DMS79 treated with DMSO at 0.1 percent for 48 hours (cell line): ENCODE measurements around the gene RPP30.
"Not testable (repeated sequence)": the region's sequence is repeated elsewhere in the genome, so short reads cannot be mapped to it uniquely, and the experiment has no call there.

Experiments
- DNase-seq: peaks from one replicate; lab custom pipeline; 2025; lab: John Stamatoyannopoulos, UW

Gene RPP30

DNA sequence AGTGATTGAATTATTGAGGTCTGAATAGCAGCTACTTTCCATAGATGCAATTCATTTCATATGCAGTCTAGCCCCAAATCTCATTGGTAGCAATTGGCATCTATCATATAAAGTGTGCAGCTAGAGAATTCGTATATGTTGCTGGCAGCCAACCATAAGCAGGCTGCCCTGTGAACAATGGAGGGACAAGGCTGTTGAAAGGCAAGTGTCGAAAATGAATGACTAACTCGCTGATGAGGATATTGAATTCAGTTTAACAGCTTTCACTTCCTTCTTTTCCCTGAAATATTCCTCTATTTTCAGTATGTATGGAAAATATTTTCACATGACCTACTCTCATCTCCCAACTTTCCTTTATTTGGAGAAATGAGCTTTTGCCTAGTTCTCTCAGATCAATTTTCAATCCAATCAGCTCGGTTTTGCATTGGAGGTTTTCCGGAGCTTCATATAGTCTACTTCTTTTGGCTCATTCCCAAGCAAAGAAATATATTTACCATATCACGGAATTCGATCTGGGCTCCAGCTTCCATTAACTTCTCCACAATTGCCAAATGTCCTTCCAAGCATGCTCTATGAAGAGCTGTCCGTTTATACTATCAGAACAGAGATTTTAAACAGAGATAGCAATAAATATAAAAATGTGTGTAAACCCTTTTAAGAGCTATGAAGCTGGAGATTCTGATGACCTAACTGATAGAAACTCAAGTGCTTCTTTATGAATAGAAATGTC lies 45.6 kb downstream of the RPP30 start:
- no peak for DNase-seq

DNA sequence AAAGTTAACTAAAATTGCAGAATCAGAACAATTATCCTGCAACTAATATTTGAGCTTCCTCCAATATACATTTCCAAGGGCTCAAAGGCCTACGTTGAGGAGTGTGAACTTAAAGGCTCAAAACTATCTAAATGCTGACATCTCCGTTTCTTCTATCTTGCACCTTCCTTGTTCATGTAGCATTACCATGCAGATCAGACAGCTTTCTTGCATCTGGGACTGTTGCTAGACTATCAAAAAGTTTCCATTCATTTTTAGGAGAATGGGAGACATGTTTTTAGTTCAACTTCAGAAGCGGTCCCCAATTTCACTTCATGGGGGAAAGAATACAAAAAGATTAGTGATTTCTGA lies 46.2 kb downstream of the RPP30 start:
- no peak for DNase-seq

DNA sequence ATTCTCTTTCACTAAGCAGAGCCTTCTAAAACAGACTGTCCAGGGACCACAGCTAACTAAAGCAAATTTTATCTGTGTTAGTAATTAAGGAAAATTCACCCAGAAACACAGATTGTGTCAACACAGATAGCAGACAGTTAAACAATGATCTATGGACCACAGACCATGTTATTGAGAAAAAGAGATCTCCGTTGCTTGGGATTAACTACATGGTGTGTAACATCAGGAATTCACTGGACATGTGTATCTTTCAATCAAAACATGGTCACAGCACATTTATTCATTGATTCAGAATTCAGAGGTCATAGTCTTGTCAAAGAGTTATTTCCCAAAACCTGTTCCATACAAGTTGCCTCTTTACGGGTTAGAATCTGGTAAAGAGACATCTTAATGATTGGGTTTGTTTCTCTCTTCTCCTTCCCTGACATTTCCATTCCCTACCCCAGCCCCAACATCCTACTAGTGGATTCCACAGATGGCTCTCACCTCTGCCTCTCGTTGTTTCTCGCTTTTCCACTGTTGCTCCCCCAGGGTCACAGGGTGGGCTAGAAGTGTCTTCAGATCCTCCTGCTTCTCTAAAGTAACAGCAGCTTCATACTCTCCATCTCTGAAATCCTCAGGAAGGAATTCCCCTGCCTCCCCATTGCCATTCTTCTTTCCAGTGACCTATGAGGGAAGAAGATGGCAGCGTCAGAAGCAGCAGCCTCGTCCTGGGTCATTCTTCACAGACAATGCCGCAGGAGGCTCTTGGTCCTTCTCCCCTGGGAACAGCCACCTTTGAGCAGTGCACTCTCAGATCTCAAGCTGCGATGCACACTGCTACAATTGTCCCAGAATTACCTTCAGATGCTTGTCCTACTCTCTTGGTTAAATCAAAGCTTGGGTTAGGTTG lies 48.2 kb downstream of the RPP30 start:
- DNase-seq: no peak

DNA sequence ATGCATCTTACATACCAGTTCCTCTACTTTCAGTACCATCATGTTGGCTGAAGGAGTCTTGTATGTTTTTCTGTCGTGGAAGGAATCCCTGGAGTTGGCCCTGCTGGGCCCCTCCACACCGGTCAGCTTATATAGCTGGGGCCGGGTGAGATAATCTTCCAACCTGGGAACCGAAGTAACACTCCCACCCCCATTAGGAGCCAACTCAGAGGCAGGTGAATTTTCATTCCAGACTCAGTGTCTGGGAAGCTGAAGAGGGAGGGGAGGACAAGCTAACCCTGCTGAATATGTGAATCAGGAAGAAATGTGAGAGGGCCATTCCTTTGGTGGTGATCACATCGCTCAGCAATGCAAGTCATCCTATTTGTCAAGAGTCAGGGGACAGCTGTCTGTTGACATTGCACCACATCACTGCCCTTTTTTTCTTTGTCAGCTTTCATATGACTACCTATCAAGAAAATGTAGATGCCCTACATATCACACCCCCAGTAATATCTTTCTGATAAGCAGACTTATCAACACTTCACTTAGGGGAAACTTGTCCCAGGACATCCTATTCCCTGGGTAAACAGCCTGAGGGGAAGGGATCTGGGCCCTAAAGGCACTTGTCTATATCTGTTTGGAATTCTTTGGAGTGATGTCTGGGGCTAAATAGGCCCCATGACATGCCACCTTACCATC lies 49.4 kb downstream of the RPP30 start, which contains the start of gene ANKRD1:
ANKRD1 (minus strand) TSS at position 102 of the 681 bp plus-strand sequence; CDS start at position 42, 60 bp downstream.
- DNase-seq: no peak

DNA sequence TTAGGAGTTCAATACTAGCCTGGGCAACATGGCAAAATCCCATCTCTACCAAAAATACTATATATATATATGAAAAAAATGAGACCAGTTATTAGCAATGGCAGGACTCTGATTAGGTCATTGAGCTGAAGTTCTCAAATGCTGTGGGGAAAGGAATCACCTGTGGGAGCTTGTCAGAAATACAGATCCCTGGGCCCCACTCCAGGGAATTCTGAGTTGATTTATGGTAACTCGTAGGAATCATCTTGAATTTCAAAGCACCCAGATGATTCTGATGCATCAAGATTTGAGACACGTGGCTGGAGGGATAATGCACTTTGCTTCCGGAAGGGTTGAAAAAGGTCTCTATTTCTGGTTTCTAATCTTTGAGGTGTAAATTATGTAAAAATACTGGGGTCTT lies 50.1 kb downstream of the RPP30 start:
- no peak for DNase-seq

DNA sequence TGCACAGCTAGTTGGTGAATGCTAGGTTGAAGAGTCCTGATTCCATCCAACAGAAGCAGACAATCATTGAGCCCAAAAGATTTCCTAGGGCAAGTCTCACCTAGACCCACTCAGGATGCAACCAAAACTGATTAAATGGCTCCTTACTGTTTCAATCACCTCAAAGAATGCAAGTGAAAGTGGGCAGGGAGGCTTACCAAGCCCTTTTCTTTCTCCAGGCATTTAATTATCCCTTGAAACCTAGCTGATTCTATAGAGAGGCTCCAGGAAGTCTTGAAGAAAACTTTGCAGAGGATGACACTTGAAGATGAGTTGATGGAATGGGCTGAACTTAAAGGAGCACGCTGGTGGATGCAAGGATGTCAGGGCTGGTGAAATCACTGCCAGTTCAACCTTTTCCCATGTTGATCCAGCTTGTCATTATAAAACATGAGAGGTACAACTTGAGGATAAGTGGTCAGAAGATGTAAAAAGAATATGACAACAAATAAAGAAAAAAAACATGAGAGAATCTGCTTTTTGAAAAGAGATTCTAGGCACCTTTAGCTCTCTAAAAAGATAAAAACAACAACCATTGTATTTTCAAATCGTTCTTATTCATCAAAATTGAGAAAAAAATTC lies 51.4 kb downstream of the RPP30 start:
- no peak for DNase-seq

DNA sequence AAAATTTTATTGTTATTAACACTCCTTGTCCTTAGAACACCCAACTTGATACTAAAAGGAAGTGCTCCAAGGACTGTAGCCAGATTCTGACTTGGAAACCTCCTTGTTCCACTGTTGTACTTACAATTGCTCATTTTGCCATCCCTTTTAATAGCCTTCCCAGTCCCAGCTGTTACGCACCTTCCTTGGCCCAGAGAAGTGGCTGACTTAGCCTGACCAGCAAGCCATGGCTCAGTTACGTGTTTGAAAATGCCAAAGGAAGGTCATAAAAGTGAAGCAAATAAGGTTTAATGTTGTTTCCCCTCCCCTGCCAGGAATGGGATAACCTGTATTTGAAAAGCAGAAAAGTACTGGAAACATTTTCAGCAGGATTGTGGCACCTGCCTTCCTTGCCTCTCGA lies 52.8 kb downstream of the RPP30 start:
- DNase-seq: no peak

DNA sequence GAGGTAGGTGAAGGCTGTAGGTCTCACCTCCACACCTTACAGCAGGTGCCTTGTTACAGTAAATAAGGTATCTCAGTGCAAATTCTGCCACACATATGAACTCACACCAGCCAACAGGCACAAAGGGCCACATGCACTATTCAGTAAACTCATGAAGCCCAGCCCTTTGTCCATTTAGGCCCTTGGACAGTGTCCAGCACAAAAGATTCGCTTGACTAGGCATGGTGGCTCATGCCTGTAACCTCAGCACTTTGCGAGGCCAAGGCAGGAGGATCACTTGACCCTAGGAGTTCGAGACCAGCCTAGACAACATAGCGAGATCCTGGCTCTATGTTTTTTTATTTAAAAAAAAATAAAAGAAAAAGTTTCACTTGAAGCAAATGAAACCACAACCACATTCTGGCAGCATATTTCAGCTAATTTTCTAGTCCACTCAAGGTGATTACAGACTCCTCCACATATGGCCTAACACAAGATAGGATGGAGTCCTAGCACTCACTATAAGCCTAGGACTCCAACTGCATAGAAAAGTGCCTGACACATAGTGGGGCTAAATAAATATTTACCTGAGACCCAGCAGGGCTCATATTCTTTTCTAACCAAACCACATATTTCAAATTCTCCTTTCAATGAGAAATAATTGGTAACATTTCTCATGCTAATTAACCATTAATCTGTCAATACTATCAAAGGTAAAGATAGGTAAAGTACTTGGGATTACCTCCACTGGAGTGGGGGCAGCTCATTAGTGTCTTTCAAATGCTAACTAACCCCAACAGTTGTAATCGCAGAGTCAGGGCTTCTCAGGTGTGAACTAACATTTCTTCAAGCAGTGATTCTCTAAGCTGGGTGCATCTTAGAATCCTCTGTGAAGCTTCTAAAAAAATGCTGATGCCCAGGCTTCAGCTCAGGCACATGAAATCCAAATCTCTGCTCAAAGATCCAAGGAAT lies 53.6 kb downstream of the RPP30 start:
- DNase-seq: no peak

DNA sequence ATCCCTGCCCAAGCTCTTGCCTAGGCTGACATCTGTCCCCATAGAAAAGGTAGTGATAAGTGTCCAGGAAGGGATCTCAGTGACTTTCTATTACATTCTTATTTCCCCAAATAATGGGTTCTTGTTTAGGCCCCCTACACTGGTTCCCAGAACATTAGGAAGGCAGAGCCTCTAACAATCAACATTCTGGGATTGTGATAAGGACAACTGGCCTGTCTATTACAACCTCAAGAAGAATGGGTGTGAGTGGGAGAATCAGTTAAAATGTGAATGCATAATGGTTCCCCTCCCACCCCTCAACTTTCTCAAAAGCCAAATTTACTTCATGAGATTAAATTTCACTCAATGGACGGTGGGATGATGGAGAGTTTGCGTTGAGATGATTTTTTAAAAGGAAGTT lies 55.5 kb downstream of the RPP30 start:
- no peak for DNase-seq

DNA sequence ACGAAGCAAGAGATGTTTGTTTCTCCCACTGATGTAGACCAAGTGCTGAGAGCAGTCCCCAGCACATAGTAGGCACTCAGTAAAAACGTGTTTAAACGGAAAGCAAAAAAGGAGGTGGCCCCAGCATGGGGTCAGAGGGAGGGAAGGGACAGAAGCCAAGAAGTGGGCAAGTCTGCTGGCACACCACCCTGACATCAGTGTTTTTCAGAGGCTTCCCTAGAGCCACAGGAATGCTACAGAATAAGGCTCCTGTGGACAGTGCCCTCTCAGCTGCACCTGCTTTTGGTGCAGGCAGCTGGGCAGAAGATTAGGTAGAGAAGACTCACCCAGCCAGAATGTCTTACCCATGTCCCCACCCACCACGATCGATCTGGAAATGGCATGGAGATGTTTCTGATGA lies 57.4 kb downstream of the RPP30 start:
- no peak for DNase-seq

DNA sequence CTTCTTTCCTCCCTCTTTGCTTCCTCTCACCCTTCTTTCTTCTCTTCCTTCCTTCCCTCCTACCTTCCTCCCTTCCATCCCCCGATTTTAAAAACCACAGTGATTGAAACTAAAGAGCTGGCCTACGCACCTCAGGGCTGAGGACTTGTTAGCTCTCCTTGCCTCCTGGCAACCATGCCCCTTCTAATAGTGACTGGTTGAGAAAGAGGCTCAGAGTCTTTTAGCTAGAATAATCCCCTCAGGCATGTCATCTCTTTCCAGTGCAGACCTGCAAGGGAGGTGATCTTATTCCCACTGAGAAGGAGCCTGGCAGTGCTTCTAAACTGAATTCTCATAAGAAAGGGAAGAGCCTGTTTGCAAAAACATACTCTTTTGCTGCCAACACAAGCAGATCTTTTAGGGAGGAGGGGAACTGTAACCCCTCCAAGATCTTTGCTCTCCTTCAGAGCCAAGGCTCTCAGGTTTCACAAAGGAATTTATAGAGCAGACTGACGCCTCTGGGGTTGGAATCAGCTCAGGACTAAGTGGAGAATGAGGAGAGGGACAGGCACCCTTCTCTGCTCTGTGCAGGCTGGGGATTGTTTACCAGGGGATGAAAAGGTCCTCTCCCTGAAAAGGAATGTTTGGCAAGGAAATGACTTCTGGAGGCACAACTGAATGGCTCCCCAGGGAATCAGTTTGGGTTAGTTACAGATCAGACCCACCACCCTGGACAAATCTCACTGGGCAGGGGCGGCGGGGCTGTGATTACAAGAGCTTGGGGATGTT lies 58.5 kb downstream of the RPP30 start:
- peak; percentile 31 for DNase-seq

DNA sequence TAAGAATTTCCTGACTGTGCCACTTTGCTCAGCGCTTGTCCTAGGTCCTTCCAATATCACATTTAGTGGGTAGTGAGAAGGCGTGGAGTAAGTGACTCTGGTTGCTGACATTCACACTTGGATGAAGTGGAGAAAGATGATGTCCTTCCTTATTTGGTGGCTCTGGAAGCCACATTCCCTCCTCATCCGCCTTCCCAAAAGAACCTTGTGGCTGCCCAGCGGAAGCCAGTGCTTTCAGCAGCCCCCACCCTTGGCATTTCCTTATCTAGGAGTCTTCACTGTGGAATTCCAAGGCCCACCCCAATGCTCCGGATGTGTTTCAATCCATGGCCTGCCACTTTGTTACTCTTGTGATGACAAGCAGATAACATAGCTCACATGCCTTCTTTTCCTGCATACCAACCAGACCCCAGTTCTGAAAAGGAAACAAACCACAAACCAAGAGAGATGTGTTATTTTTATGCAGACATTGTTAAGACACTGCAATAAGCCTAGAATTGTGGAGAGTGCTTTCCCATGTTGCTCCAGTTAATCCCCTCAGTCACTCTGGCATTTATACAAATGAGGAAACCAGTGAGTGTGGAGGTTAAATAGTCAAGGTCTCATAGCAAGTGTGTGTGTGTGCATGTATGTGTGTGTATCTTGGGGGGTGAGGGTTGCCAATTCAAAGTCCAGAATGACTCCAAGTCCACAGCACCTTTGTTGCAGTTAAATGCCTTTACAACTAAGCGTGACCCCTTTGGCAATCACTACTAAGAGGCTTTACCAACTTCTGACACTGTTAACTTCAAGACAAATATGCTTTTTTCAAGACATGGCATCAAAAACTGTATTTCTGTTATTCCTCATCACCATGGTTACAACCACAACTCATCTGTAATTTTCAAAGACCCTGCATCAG lies 59.4 kb downstream of the RPP30 start:
- no peak for DNase-seq

DNA sequence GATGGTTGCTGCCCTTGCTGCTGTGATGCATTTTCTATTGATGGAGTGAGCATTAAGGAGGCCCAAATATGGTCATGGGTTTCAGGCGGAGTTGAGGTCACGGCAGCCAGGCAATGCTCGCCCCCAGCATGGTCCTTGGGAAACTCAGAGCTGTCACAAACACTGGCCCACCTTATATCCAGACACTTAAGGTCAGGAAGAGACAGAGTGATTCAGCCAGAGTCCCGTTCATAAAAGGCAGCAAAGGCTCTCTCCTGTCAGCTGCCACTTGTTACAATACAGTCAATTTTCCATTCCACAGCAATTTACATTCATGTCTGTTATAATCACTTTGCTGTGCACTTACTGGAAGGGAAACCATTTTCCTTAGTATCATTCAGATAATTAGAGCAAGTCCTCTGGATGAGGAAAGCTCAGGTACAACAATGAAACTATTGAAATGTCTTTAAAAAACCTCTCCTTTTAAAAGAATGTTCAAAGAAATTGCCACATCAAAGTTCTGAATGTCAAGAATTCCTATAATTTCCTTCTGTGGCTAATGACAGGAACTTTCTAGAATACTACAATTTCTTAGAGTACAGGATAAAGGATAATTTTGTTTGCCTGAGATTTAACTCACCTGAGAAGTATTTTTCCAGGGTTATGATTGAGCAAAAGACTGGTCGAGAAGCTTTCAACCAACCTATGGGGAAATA lies 64.0 kb downstream of the RPP30 start:
- no peak for DNase-seq

DNA sequence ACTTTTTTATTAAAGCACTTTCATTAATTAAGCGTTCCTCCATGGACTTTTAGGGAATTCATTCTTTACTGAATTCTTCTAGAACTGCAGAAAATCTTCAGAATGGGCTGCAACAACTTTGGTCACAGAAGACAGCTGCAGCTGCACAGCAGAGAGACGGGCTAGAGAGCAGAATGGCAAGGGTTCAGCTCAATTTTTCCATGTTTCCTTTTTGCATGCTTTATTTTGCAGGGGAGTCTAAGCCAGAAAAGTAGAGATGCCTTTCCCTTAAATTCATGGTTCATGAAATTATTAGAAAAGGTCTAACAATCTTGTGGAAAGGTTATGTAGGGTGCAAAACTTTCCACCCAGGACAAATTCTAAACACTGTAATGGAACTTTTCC lies 64.5 kb downstream of the RPP30 start:
- DNase-seq: no peak

DNA sequence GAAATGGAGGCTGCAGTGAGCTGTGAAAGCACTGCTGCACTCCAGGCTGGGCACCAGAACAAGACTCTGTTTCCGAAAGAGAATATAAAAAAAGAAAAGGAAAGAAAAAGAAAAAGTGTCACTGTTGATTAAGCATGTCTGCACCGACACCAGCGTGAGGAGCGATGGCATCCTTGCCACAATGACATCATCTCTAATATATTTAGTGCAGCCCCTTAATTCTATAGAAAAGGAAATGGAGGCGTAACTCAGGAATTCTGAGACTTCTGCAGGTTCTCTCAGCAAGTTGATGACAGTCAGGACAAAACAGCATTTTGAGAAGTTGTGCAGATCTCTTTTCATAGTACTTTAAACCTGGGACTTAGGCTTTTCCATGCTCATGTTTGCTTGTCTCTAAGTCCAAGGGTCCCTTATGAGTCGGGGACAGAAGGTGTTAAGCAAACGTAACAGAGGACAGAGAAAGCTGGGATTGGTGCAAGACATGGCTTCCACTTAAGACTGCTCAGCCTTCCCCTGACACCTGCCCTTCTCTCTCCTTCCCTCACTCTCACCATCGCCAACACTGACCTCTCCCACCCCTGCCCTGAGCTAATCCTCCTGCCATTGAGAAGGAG lies 66.0 kb downstream of the RPP30 start:
- no peak for DNase-seq

DNA sequence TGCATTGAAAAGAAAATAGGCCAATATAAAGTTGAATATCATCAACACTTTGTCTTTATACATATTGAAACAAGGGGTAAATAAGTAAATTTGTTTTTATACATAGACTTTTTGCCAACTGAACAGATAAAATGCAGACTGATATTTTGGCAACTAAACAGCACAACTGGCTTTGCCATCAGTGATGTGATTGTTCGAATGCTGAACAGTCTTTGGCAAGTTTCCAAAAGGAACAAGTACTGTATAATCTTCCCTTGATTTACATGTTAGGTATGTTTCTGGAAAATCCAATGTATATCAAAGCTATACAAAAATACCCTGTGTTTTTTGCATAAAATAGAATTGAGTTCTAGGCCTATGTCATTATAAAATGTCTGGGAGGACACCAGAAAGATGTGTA lies 67.3 kb downstream of the RPP30 start:
- DNase-seq: no peak

DNA sequence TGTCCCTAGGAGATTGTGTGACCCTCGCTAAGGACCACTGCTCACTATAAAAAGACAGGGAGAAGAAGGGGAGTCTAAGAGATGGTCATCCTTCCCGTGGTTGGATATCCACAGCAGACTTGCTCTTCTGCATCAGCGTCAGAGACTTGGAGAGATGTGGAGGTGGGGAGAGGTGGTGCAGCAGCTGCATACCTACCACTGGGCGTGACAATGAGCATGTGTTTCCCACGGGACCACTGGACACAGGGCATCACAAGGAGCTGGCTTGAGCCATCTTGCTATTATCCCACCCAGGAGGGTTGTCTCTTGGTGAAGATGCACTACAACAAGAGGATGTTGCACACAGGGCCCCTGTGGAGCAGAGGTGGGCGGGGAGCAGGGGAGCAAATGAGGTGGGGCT lies 67.9 kb downstream of the RPP30 start:
- DNase-seq: no peak

DNA sequence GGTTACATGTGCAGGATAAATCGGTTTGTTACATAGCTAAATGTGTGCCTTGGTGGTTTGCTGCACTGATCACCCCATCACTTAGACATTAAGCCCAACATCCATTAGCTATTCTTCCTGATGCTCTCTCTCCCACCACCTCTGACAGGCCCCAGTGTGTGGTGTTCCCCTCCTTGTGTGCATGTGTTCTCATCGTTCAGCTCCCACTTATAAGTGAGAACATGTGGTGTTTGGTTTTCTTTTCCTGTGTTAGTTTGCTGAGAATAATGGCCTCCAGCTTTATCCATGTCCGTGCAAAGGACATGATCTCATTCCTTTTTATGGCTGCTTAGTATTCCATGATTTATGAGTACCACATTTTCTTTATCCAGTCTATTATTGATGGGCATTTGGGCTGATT lies 71.2 kb downstream of the RPP30 start:
- not testable (repeated sequence) for DNase-seq
